ENCODE measurements around the gene ROR2.

GRCh38 chr9:91795598-91796241, 154.3 kb downstream of the ROR2 start:
- TF ChIP-seq, protein P1, sequence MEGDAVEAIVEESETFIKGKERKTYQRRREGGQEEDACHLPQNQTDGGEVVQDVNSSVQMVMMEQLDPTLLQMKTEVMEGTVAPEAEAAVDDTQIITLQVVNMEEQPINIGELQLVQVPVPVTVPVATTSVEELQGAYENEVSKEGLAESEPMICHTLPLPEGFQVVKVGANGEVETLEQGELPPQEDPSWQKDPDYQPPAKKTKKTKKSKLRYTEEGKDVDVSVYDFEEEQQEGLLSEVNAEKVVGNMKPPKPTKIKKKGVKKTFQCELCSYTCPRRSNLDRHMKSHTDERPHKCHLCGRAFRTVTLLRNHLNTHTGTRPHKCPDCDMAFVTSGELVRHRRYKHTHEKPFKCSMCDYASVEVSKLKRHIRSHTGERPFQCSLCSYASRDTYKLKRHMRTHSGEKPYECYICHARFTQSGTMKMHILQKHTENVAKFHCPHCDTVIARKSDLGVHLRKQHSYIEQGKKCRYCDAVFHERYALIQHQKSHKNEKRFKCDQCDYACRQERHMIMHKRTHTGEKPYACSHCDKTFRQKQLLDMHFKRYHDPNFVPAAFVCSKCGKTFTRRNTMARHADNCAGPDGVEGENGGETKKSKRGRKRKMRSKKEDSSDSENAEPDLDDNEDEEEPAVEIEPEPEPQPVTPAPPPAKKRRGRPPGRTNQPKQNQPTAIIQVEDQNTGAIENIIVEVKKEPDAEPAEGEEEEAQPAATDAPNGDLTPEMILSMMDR (IDR thresholded peaks at IDR 0.05) = no peak
- no peak for TF ChIP-seq POLR2A (IDR thresholded peaks at IDR 0.05)

Measured in thyroid gland (tissue), 4 donors.